Stimulated activated CD8-positive, alpha-beta memory T cell treated with anti-CD3 and anti-CD28 coated beads, Interleukin-2, amount 100 ng/mL, for 1 hour (primary cell): ENCODE measurements around the gene TGM1.
"Not testable (repeated sequence)": the region's sequence is repeated elsewhere in the genome, so short reads cannot be mapped to it uniquely, and the experiment has no call there.

Source experiments
- DNase-seq, 2 donors: peaks; one replicate each; pipeline ENCODE4 v3.0.0-alpha.2; 2020; ENCODE audit warnings: low read depth in 2 of 2

TGM1 gene

GRCh38 chr14:24207104-24207551 is 55.8 kb downstream of the TGM1 start:
- DNase-seq, result no peak

GRCh38 chr14:24206260-24207103 is 56.5 kb downstream of the TGM1 start:
- DNase-seq, result no peak

- DNase-seq, result no peak
Measured at GRCh38 chr14:24204163-24205146, 58.5 kb downstream of the TGM1 start.

- not testable (repeated sequence) for DNase-seq
Measured at GRCh38 chr14:24203249-24203886, 59.6 kb downstream of the TGM1 start.

GRCh38 chr14:24202538-24202937 is 60.4 kb downstream of the TGM1 start:
- DNase-seq, result not testable (repeated sequence)
